ENCODE results near the gene PPL.

- no peak for TF ChIP-seq SP1 (IDR thresholded peaks at IDR 0.05; ENCODE audit: low read depth, low read length)
- TF ChIP-seq BCL11A (IDR thresholded peaks at IDR 0.05; ENCODE audit: low read depth in 2 of 2, low read length in 2 of 2), result no peak
- TF ChIP-seq USF2 (IDR thresholded peaks at IDR 0.05; ENCODE audit: low read length), result no peak
- no peak for TF ChIP-seq MAX (IDR thresholded peaks at IDR 0.05)
- TF ChIP-seq CTCF (IDR thresholded peaks at IDR 0.05; ENCODE audit: control extremely low read depth in 1 of 3, insufficient read depth in 1 of 3, low read depth in 1 of 3, low read length in 3 of 3), result no peak
- TF ChIP-seq TEAD4 (IDR thresholded peaks at IDR 0.05; ENCODE audit: low read depth, low read length), result no peak
- TF ChIP-seq HDAC6 (IDR thresholded peaks at IDR 0.05; ENCODE audit: low read depth, low read length), result no peak
- no peak for TF ChIP-seq POLR2A (IDR thresholded peaks at IDR 0.05; ENCODE audit: control extremely low read depth in 1 of 2, low read depth in 2 of 2, low read length in 2 of 2)
- no peak for TF ChIP-seq E2F6 (IDR thresholded peaks at IDR 0.05)
- no peak for TF ChIP-seq POLR2AphosphoS5 (IDR thresholded peaks at IDR 0.05; ENCODE audit: low read depth, low read length)
Measured at GRCh38 chr16:4897328-4897727, 39.6 kb downstream of the PPL start.

All from H1 (cell line).